AG09319 (cell line): ENCODE measurements around the gene CATSPERB.

Experiments used
- DNase-seq: peaks from one replicate; pipeline ENCODE4 v3.0.0-alpha.2; 2010; ENCODE audit warnings: low read depth; ENCODE audit errors: extremely low read depth
- CTCF ChIP-seq: IDR thresholded peaks from 2 replicates; pipeline ENCODE4 v1.5.1; 2011; ENCODE audit warnings: low read depth, mild to moderate bottlenecking, inconsistent platforms, low read length, moderate library complexity

CATSPERB gene

GRCh38 chr14:91731986-91732385 is at the start of gene CATSPERB:
Gene CATSPERB (minus strand): TSS chr14:91732086. CDS start chr14:91729479, 2,607 bp downstream.
- DNase-seq, result no peak
- no peak for TF ChIP-seq CTCF

GRCh38 chr14:91780452-91780851 is 48.6 kb upstream of the CATSPERB start:
- TF ChIP-seq CTCF, result no peak
- no peak for DNase-seq

GRCh38 chr14:91778217-91778616 is 46.3 kb upstream of the CATSPERB start:
- DNase-seq, result no peak
- TF ChIP-seq CTCF, result no peak

GRCh38 chr14:91774140-91775096 is 42.5 kb upstream of the CATSPERB start:
- no peak for TF ChIP-seq CTCF
- DNase-seq, result no peak

- DNase-seq, result no peak
- TF ChIP-seq CTCF, result no peak
Measured at GRCh38 chr14:91770185-91770584, 38.3 kb upstream of the CATSPERB start.

GRCh38 chr14:91755570-91756295 is 23.8 kb upstream of the CATSPERB start:
- no peak for TF ChIP-seq CTCF
- DNase-seq, result no peak

GRCh38 chr14:91754819-91755218 is 22.9 kb upstream of the CATSPERB start:
- DNase-seq, result no peak
- TF ChIP-seq CTCF, result no peak
